Measurements from ENCODE around the gene VPS8. TPM values are rescaled to one million over a fixed set of nuclear protein-coding genes. Genes with fewer than 3 reads are reported as not detected.

The VPS8 gene
- total and polyA plus RNA-seq, 9 of the 15 experiments (the other 6 are each of a cell fraction or from before 2014, with no cell fraction given), result 7.2 to 41.0 (median 28.3) TPM

DNA sequence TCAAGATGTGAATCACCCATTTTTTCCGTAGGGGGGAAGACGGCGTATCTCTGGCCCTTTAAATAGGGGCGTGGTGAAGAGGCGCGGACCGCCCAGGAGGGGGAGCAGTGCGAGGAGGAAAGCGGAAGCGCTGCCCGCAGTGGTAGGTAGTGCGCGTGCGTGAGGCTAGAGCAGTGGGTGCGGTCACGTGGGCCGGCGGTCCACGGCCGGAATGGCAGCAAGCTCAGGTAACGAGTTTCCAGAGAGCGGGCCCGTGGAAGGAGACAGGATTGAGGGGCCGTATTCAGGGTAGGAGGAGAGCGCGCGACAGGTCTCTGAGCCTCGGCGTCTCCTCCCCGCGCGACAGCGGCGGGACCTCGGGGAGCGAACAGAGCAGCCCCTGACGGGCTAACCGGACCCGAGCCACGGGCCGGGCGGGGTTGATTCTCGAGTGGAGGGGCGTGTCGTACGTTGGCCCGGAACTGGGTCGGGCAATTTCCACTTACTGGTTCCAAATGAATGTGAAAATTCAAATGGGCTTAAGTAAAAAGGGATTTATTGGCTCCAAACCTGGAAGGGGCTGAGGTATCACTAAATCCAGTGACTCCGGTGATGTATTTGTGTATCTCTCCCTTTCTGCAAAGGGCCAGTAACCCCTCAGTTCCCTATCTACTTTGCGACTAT, at the start of gene VPS8 (continued):
- TF ChIP-seq MYC (IDR thresholded peaks at IDR 0.05; ENCODE audit: low read depth, low read length) (peak; percentile 71), MYC (CRISPR knock-in tag; IDR thresholded peaks at IDR 0.05; ENCODE audit: borderline replicate concordance, low read depth) (no peak), YY1 (IDR thresholded peaks at IDR 0.05; ENCODE audit: borderline replicate concordance in 1 of 3, control insufficient read depth in 1 of 3, extremely low read depth in 1 of 3, insufficient read depth in 3 of 3, insufficient read length in 1 of 3, insufficient replicate concordance in 2 of 3, low read depth in 1 of 3, low read length in 2 of 3) (peak; percentile 36 to 86 (median 81)), ZNF436 (CRISPR knock-in tag; IDR thresholded peaks at IDR 0.05) (no peak), KLF13 (tag; IDR thresholded peaks at IDR 0.05; ENCODE audit: borderline replicate concordance, low read depth) (peak; percentile 87; the same call in 1 of the 2 replicates), ZSCAN29 (IDR thresholded peaks at IDR 0.05) (no peak), HMGN3 (IDR thresholded peaks at IDR 0.05; ENCODE audit: borderline replicate concordance, extremely low read depth, insufficient read length, low read depth, low read length) (peak; percentile 76), CXXC5 (CRISPR knock-in tag; IDR thresholded peaks at IDR 0.05) (peak; percentile 68), NRF1 (conservative IDR thresholded peaks at IDR 0.05 in 1 of 2, IDR thresholded peaks at IDR 0.05 in 1 of 2) (peak; percentile 94 to 95), KDM2B (CRISPR knock-in tag; IDR thresholded peaks at IDR 0.05) (no peak), GABPA (tag; conservative IDR thresholded peaks at IDR 0.05; ENCODE audit: low read depth) (peak; percentile 66)
- TF ChIP-seq, protein P1, sequence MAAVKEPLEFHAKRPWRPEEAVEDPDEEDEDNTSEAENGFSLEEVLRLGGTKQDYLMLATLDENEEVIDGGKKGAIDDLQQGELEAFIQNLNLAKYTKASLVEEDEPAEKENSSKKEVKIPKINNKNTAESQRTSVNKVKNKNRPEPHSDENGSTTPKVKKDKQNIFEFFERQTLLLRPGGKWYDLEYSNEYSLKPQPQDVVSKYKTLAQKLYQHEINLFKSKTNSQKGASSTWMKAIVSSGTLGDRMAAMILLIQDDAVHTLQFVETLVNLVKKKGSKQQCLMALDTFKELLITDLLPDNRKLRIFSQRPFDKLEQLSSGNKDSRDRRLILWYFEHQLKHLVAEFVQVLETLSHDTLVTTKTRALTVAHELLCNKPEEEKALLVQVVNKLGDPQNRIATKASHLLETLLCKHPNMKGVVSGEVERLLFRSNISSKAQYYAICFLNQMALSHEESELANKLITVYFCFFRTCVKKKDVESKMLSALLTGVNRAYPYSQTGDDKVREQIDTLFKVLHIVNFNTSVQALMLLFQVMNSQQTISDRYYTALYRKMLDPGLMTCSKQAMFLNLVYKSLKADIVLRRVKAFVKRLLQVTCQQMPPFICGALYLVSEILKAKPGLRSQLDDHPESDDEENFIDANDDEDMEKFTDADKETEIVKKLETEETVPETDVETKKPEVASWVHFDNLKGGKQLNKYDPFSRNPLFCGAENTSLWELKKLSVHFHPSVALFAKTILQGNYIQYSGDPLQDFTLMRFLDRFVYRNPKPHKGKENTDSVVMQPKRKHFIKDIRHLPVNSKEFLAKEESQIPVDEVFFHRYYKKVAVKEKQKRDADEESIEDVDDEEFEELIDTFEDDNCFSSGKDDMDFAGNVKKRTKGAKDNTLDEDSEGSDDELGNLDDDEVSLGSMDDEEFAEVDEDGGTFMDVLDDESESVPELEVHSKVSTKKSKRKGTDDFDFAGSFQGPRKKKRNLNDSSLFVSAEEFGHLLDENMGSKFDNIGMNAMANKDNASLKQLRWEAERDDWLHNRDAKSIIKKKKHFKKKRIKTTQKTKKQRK (IDR thresholded peaks at IDR 0.05; ENCODE audit: borderline replicate concordance, low read depth, low read length), result no peak
- TF ChIP-seq, protein P2, sequence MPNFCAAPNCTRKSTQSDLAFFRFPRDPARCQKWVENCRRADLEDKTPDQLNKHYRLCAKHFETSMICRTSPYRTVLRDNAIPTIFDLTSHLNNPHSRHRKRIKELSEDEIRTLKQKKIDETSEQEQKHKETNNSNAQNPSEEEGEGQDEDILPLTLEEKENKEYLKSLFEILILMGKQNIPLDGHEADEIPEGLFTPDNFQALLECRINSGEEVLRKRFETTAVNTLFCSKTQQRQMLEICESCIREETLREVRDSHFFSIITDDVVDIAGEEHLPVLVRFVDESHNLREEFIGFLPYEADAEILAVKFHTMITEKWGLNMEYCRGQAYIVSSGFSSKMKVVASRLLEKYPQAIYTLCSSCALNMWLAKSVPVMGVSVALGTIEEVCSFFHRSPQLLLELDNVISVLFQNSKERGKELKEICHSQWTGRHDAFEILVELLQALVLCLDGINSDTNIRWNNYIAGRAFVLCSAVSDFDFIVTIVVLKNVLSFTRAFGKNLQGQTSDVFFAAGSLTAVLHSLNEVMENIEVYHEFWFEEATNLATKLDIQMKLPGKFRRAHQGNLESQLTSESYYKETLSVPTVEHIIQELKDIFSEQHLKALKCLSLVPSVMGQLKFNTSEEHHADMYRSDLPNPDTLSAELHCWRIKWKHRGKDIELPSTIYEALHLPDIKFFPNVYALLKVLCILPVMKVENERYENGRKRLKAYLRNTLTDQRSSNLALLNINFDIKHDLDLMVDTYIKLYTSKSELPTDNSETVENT (CRISPR knock-in tag; IDR thresholded peaks at IDR 0.05), result peak; percentile 58; the same call in 1 of the 2 replicates
- TF ChIP-seq, protein P3, sequence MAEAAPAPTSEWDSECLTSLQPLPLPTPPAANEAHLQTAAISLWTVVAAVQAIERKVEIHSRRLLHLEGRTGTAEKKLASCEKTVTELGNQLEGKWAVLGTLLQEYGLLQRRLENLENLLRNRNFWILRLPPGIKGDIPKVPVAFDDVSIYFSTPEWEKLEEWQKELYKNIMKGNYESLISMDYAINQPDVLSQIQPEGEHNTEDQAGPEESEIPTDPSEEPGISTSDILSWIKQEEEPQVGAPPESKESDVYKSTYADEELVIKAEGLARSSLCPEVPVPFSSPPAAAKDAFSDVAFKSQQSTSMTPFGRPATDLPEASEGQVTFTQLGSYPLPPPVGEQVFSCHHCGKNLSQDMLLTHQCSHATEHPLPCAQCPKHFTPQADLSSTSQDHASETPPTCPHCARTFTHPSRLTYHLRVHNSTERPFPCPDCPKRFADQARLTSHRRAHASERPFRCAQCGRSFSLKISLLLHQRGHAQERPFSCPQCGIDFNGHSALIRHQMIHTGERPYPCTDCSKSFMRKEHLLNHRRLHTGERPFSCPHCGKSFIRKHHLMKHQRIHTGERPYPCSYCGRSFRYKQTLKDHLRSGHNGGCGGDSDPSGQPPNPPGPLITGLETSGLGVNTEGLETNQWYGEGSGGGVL (CRISPR knock-in tag; IDR thresholded peaks at IDR 0.05), result no peak
- TF ChIP-seq, protein P4, sequence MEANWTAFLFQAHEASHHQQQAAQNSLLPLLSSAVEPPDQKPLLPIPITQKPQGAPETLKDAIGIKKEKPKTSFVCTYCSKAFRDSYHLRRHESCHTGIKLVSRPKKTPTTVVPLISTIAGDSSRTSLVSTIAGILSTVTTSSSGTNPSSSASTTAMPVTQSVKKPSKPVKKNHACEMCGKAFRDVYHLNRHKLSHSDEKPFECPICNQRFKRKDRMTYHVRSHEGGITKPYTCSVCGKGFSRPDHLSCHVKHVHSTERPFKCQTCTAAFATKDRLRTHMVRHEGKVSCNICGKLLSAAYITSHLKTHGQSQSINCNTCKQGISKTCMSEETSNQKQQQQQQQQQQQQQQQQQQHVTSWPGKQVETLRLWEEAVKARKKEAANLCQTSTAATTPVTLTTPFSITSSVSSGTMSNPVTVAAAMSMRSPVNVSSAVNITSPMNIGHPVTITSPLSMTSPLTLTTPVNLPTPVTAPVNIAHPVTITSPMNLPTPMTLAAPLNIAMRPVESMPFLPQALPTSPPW (CRISPR knock-in tag; IDR thresholded peaks at IDR 0.05), result peak; percentile 76

Data from K562 (cell line).